Adrenal gland (tissue), 19 donors: ENCODE results near the gene EIF4E. TPM values are rescaled to one million over a fixed set of nuclear protein-coding genes. Genes with fewer than 3 reads are reported as not detected.
A peak's percentile ranks its signal among the peaks of the same experiment; 100 is the strongest.

ENCODE experiments used
- DNase-seq, 7 donors: peaks; one replicate each; pipeline ENCODE4 v3.0.0-alpha.2; 2019 to 2020
- H3K27ac ChIP-seq, 5 donors: fragments of 200-600 bp; sonication (generic) in 4 of 5; 1 replicate in 3 of 5; 2 replicates in 2 of 5; pipeline versions ENCODE4 v1.5.1 to v1.8.0; 2016 to 2020; ENCODE audit warnings: mild to moderate bottlenecking in 1 of 5
- H3K27me3 ChIP-seq: fragments of 200-600 bp; 2 replicates; pipeline ENCODE4 v1.8.0; 2021
- H3K36me3 ChIP-seq, 2 donors: fragments of 200-600 bp; replicated peaks in 1 of 2; 1 replicate in 1 of 2; 2 replicates in 1 of 2; pipeline versions ENCODE4 v1.5.1 to v1.8.0; 2018 to 2022
- H3K4me1 ChIP-seq, 2 donors: fragments of 200-600 bp; replicated peaks in 1 of 2; 1 replicate in 1 of 2; 2 replicates in 1 of 2; pipeline versions ENCODE4 v1.5.1 to v1.8.0; 2018 to 2021
- H3K4me3 ChIP-seq, 4 donors: fragments of 200-600 bp; sonication (generic) in 3 of 4; one replicate each; pipeline ENCODE4 v1.5.1; 2016 to 2018
- H3K9me3 ChIP-seq, 3 donors: fragments of 200-600 bp; sonication (generic) in 1 of 3; replicated peaks in 1 of 3; 1 replicate in 2 of 3; 2 replicates in 1 of 3; pipeline versions ENCODE4 v1.5.1 to v1.8.0; 2016 to 2021
- CTCF ChIP-seq, 6 experiments: fragments of 450-650 bp in 4 of 6; fragments of 200-600 bp in 2 of 6; sonication (generic) in 1 of 6; IDR thresholded peaks; 1 replicate in 5 of 6; 2 replicates in 1 of 6; pipeline versions ENCODE4 v1.5.1 to v1.8.0; 2016 to 2021; ENCODE audit warnings: antibody characterized with exemption in 6 of 6, mild to moderate bottlenecking in 2 of 6, moderate library complexity in 1 of 6
- POLR2A ChIP-seq, 2 donors: fragments of 450-650 bp; IDR thresholded peaks; one replicate each; pipeline ENCODE4 v1.6.1; 2017; ENCODE audit warnings: antibody characterized with exemption in 2 of 2, mild to moderate bottlenecking in 2 of 2, moderate library complexity in 1 of 2
- WGBS, 4 donors: extraction: QIAGEN DNeasy Blood & Tissue Kit in 2 of 4; methylation state at CpG; one replicate each; pipeline versions ENCODE4 v1.1.5 to v1.1.7; 2013 to 2017; 5-methylcytosine and 5-hydroxymethylcytosine counted together
- intact Hi-C, 2 donors: fragments of 100-400 bp; cut with DNase I; formaldehyde crosslinking; loops; one replicate each; pipeline versions ENCODE4 v1.14.1 to v1.15.0; 2022 to 2023
- long read RNA-seq, 10 donors: library from polyadenylated mRNA in 3 of 10; unstranded in 2 of 10; stranded (forward) in 1 of 10; transcript quantifications; one replicate each; pipeline ENCODE4 v2.0.0 and lab custom pipeline, GENCODE V29; 2021 to 2026
- polyA plus RNA-seq, 3 donors: library from polyadenylated mRNA; stranded (reverse); fragments of 200-250 nt in 2 of 3; fragments of 350-450 nt in 1 of 3; fragmentation: Illumina TruSeq in 1 of 3; extraction: RNeasy Lipid Tissue Mini Kit (QIAGEN cat#74804) in 1 of 3; gene quantifications; one replicate each; pipeline ENCODE4 v1.2.3, GENCODE V29; 2013 to 2014
- total RNA-seq, 9 donors: library from RNA; depleted of rRNA in 4 of 9; stranded (reverse); fragments of >200 nt in 4 of 9; fragments of 120-200 nt in 1 of 9; fragmentation: NEBNext Ultra II Directional in 1 of 9; extraction: Animal tissue kit (Norgen Biotek cat#: 25700) in 1 of 9; gene quantifications; one replicate each; pipeline versions ENCODE4 v1.1.0 to v1.2.4, GENCODE V29; 2013 to 2023
- donor health status: healthy with polysubstance abuse.
- donor health status: Bipolar disorder and iron deficiency.
- donor health status: DM: yes; HTN: yes; CAD: no.
- donor health status: DM: no; HTN: no; CAD: no.
- donor health status: DM: no; HTN: no; CAD: no.
- donor health status: DM: yes; HTN: yes; CAD: no.

The EIF4E gene
- total RNA-seq = 100 to 1,000 TPM in 1 of 9 donors, 10 to 100 TPM in 8; 47.5 to 169 (median 71.3) TPM
- 100 to 1,000 TPM in 1 of 3 donors, 10 to 100 TPM in 1, 1 to 10 TPM in 1; 5.9 to 151 (median 19.9) TPM for polyA plus RNA-seq
- long read RNA-seq, donor 1, full-length matches to known transcripts = 49 of 49 reads
- long read RNA-seq, donor 1, partial matches to known transcripts = 0 of 49 reads
- long read RNA-seq, donor 1, other reads (novel, unspliced or antisense) = 0 of 49 reads
- long read RNA-seq, donor 2, full-length matches to known transcripts = 25 of 25 reads
- long read RNA-seq, donor 2, partial matches to known transcripts = 0 of 25 reads
- long read RNA-seq, donor 2, other reads (novel, unspliced or antisense) = 0 of 25 reads
- long read RNA-seq, donor 3, full-length matches to known transcripts = 35 of 35 reads
- long read RNA-seq, donor 3, partial matches to known transcripts = 0 of 35 reads
- long read RNA-seq, donor 3, other reads (novel, unspliced or antisense) = 0 of 35 reads
- long read RNA-seq, donor 4, full-length matches to known transcripts = 62 of 73 reads
- long read RNA-seq, donor 4, partial matches to known transcripts = 4 of 73 reads
- long read RNA-seq, donor 4, other reads (novel, unspliced or antisense) = 7 of 73 reads
- long read RNA-seq, donor 5, full-length matches to known transcripts = 64 of 69 reads
- long read RNA-seq, donor 5, partial matches to known transcripts = 2 of 69 reads
- long read RNA-seq, donor 5, other reads (novel, unspliced or antisense) = 3 of 69 reads
- long read RNA-seq, donor 6, full-length matches to known transcripts = 35 of 41 reads
- long read RNA-seq, donor 6, partial matches to known transcripts = 2 of 41 reads
- long read RNA-seq, donor 6, other reads (novel, unspliced or antisense) = 4 of 41 reads
- long read RNA-seq, donor 7, full-length matches to known transcripts = 11 of 11 reads
- long read RNA-seq, donor 7, partial matches to known transcripts = 0 of 11 reads
- long read RNA-seq, donor 7, other reads (novel, unspliced or antisense) = 0 of 11 reads
- long read RNA-seq, donor 8, full-length matches to known transcripts = 27 of 27 reads
- long read RNA-seq, donor 8, partial matches to known transcripts = 0 of 27 reads
- long read RNA-seq, donor 8, other reads (novel, unspliced or antisense) = 0 of 27 reads
- long read RNA-seq, donor 9, full-length matches to known transcripts = 21 of 21 reads
- long read RNA-seq, donor 9, partial matches to known transcripts = 0 of 21 reads
- long read RNA-seq, donor 9, other reads (novel, unspliced or antisense) = 0 of 21 reads
- long read RNA-seq, donor 10, full-length matches to known transcripts = 6 of 6 reads
- long read RNA-seq, donor 10, partial matches to known transcripts = 0 of 6 reads
- long read RNA-seq, donor 10, other reads (novel, unspliced or antisense) = 0 of 6 reads

- Histone ChIP-seq H3K9me3 (no peaks in the 10 kb centered on the region), H3K4me3 (peak within 1 kb of the TSS; percentile 86 to 96 (median 90)), H3K27ac (peak within 1 kb of the TSS; percentile 91 to 100 (median 97)), H3K4me1 (peaks cover 18 to 23% of the 10 kb centered on the region in 2 donors), H3K27me3 (no peaks in the 10 kb centered on the region), H3K36me3 (no peaks in the 10 kb centered on the region)
- peak; percentile 97 to 99 (median 99) for DNase-seq
- TF ChIP-seq POLR2A (IDR thresholded peaks at IDR 0.05) (peak in 1 of 2 donors; percentile 39), CTCF (IDR thresholded peaks at IDR 0.05) (peak in 2 of 6 experiments; percentile 7 to 37)
- intact Hi-C loops = no loop called here
- WGBS, 4 donors = 0 to 1% (median 0%) methylated on average over 26 to 68 of the region's 68 CpGs
These were observed at the start of gene EIF4E for GRCh38 chr4:98928505-98929340. Gene EIF4E (minus strand): TSS chr4:98929133. CDS start chr4:98929112, 21 bp downstream.

- H3K36me3 ChIP-seq = no peaks in the 10 kb centered on the region
- H3K9me3 ChIP-seq = no peaks in the 10 kb centered on the region
- no peak overlapping the region for H3K27ac ChIP-seq
- TF ChIP-seq CTCF (IDR thresholded peaks at IDR 0.05) (no peak), POLR2A (IDR thresholded peaks at IDR 0.05) (no peak)
- no peaks in the 10 kb centered on the region for H3K27me3 ChIP-seq
- 85 to 90% (median 88%) methylated on average over 7 of the region's 7 CpGs for WGBS, 4 donors
- H3K4me3 ChIP-seq = no peak overlapping the region
- H3K4me1 ChIP-seq = no peaks in the 10 kb centered on the region
- DNase-seq = no peak
- intact Hi-C loops = no loop called here
These were observed 48.6 kb upstream of the EIF4E start for GRCh38 chr4:98977557-98977956.

- Histone ChIP-seq H3K9me3 (no peaks in the 10 kb centered on the region), H3K4me3 (no peak overlapping the region), H3K27ac (no peak overlapping the region), H3K27me3 (no peaks in the 10 kb centered on the region), H3K36me3 (no peaks in the 10 kb centered on the region), H3K4me1 (no peaks in the 10 kb centered on the region)
- TF ChIP-seq POLR2A (IDR thresholded peaks at IDR 0.05) (no peak), CTCF (IDR thresholded peaks at IDR 0.05) (no peak)
- 53 to 70% (median 66%) methylated on average over 4 of the region's 4 CpGs for WGBS, 4 donors
- DNase-seq = no peak
- intact Hi-C loops = no loop called here
These were observed 47.8 kb upstream of the EIF4E start for GRCh38 chr4:98976716-98977115.
